SK-N-SH (cell line): Measurements from ENCODE around the gene ATE1. TPM values are rescaled to one million over a fixed set of nuclear protein-coding genes. Genes with fewer than 3 reads are reported as not detected.

Experiments used
- CTCF ChIA-PET: fragments of 300-600, 350-600 bp; formaldehyde crosslinking; extraction: SDS; loops from one replicate; lab custom pipeline; 2021; lab: Yijun Ruan, JAX
- POLR2A ChIA-PET: fragments of 350-600 bp; sonication (Branson Sonifier 250); formaldehyde crosslinking; extraction: SDS; loops from one replicate; lab custom pipeline; 2020; ENCODE audit warnings: antibody characterized with exemption, inconsistent platforms; lab: Yijun Ruan, JAX
- DNase-seq: peaks from one replicate; pipeline ENCODE4 v3.0.0; 2012
- H2AFZ ChIP-seq: fragments of 200-600 bp; sonication (generic); 2 replicates; pipeline ENCODE4 v1.8.1; 2016; ENCODE audit warnings: antibody characterized with exemption, mild to moderate bottlenecking, low read depth
- H3F3A ChIP-seq: fragments of 200-600 bp; sonication (generic); replicated peaks from 2 replicates; pipeline ENCODE3; 2016; ENCODE audit warnings: antibody characterized with exemption, mild to moderate bottlenecking; ENCODE audit not compliant: insufficient read depth
- H3K27ac ChIP-seq, 2 experiments: fragments of 200-500 bp in 1 of 2; fragments of 200-600 bp in 1 of 2; sonication (Bioruptor generic) in 1 of 2; sonication (generic), shearing (Covaris generic) in 1 of 2; 2 replicates each; pipeline versions ENCODE4 v1.5.1 to v1.6.1; 2014 to 2016; ENCODE audit warnings: low read depth in 2 of 2, inconsistent platforms in 1 of 2, low read length in 1 of 2, mild to moderate bottlenecking in 1 of 2, mixed read lengths in 1 of 2
- H3K27me3 ChIP-seq: fragments of 200-600 bp; sonication (generic), shearing (Covaris generic); 2 replicates; pipeline ENCODE4 v1.6.1; 2016; ENCODE audit warnings: mixed run types; ENCODE audit not compliant: insufficient read depth
- H3K36me3 ChIP-seq, 2 experiments: fragments of 200-500 bp in 1 of 2; fragments of 200-600 bp in 1 of 2; sonication (Bioruptor generic) in 1 of 2; sonication (generic) in 1 of 2; replicated peaks in 1 of 2; 2 replicates each; pipeline versions ENCODE3 to v1.5.1; 2014 to 2016; ENCODE audit warnings: low read length in 1 of 2, mild to moderate bottlenecking in 1 of 2; ENCODE audit not compliant: insufficient read depth in 2 of 2, control insufficient read depth in 1 of 2
- H3K4me1 ChIP-seq, 2 experiments: fragments of 200-500 bp in 1 of 2; fragments of 200-600 bp in 1 of 2; sonication (Bioruptor generic) in 1 of 2; sonication (generic), shearing (Covaris generic) in 1 of 2; 2 replicates each; pipeline versions ENCODE4 v1.5.1 to v1.6.1; 2014 to 2016; ENCODE audit warnings: low read depth in 1 of 2, low read length in 1 of 2, mixed run types in 1 of 2; ENCODE audit not compliant: insufficient read depth in 2 of 2, control insufficient read depth in 1 of 2
- H3K4me2 ChIP-seq: fragments of 200-600 bp; sonication (generic), shearing (Covaris generic); 2 replicates; pipeline ENCODE4 v1.6.1; 2017; ENCODE audit warnings: mixed run types
- H3K4me3 ChIP-seq, 2 experiments: fragments of 200-500 bp in 1 of 2; fragments of 200-600 bp in 1 of 2; sonication (Bioruptor generic) in 1 of 2; sonication (generic), shearing (Covaris generic) in 1 of 2; 2 replicates each; pipeline versions ENCODE4 v1.5.1 to v1.8.1; 2014 to 2016; ENCODE audit warnings: low read depth in 2 of 2, inconsistent platforms in 1 of 2, low read length in 1 of 2, mild to moderate bottlenecking in 1 of 2, mixed read lengths in 1 of 2, moderate library complexity in 1 of 2
- H3K79me2 ChIP-seq: fragments of 200-600 bp; sonication (generic); 2 replicates; pipeline ENCODE4 v1.8.1; 2017; ENCODE audit warnings: mild to moderate bottlenecking; ENCODE audit not compliant: insufficient read depth
- H3K9ac ChIP-seq: fragments of 200-600 bp; sonication (generic); 2 replicates; pipeline ENCODE4 v1.6.1; 2017; ENCODE audit warnings: mixed run types
- H3K9me2 ChIP-seq: fragments of 200-600 bp; sonication (generic); 2 replicates; pipeline ENCODE4 v1.6.1; 2017; ENCODE audit warnings: mixed run types
- H3K9me3 ChIP-seq: fragments of 200-600 bp; sonication (generic); 2 replicates; pipeline ENCODE4 v1.6.1; 2017; ENCODE audit warnings: mixed run types, mild to moderate bottlenecking, moderate library complexity
- H4K20me1 ChIP-seq: fragments of 200-600 bp; sonication (generic); 2 replicates; pipeline ENCODE4 v1.6.1; 2017; ENCODE audit warnings: mild to moderate bottlenecking, mixed run types; ENCODE audit not compliant: insufficient read depth
- EP300 ChIP-seq, 2 experiments: IDR thresholded peaks; 2 replicates each; pipeline versions ENCODE4 v1.4.0 to v1.6.1; 2012; ENCODE audit warnings: borderline replicate concordance in 1 of 2, low read depth in 1 of 2, low read length in 1 of 2
- EZH2phosphoT487 ChIP-seq: fragments of 200-600 bp; sonication (generic); IDR thresholded peaks from 2 replicates; pipeline ENCODE4 v1.6.1; 2017; ENCODE audit warnings: low read depth, mixed run types, mild to moderate bottlenecking, antibody characterized with exemption, moderate library complexity, borderline replicate concordance
- FOSL2 ChIP-seq: IDR thresholded peaks from 2 replicates; pipeline ENCODE4 v1.4.0; 2012; ENCODE audit warnings: low read depth, mild to moderate bottlenecking, moderate library complexity, borderline replicate concordance
- FOXJ3 ChIP-seq: sonication (generic); formaldehyde crosslinking; IDR thresholded peaks from 2 replicates; pipeline ENCODE4 v1.5.1; 2020; ENCODE audit warnings: mild to moderate bottlenecking, missing genetic modification reagents
- FOXM1 ChIP-seq: IDR thresholded peaks from 2 replicates; pipeline ENCODE4 v1.4.0; 2012; ENCODE audit warnings: low read depth, mild to moderate bottlenecking
- GABPA ChIP-seq: IDR thresholded peaks from 2 replicates; pipeline ENCODE4 v1.4.0; 2012; ENCODE audit warnings: low read depth, mild to moderate bottlenecking
- JUND ChIP-seq: IDR thresholded peaks from 2 replicates; pipeline ENCODE4 v1.4.0; 2012
- POLR2AphosphoS5 ChIP-seq: IDR thresholded peaks from 2 replicates; pipeline ENCODE4 v1.6.1; 2012; ENCODE audit warnings: low read depth, low read length
- RAD21 ChIP-seq: IDR thresholded peaks from 2 replicates; pipeline ENCODE4 v1.6.1; 2012; ENCODE audit warnings: mild to moderate bottlenecking, low read length
- RCOR1 ChIP-seq: fragments of 150-350 bp; IDR thresholded peaks from 2 replicates; pipeline ENCODE4 v1.6.1; 2017; ENCODE audit warnings: antibody characterized with exemption, low read length
- RXRA ChIP-seq: IDR thresholded peaks from 2 replicates; pipeline ENCODE4 v1.4.0; 2012; ENCODE audit warnings: low read depth, mild to moderate bottlenecking, borderline replicate concordance
- SIN3A ChIP-seq: IDR thresholded peaks from 2 replicates; pipeline ENCODE4 v1.6.1; 2012; ENCODE audit warnings: low read depth, mild to moderate bottlenecking, low read length, moderate library complexity, borderline replicate concordance
- TAF1 ChIP-seq: IDR thresholded peaks from 2 replicates; pipeline ENCODE4 v1.6.1; 2012; ENCODE audit warnings: low read depth, mild to moderate bottlenecking, low read length, moderate library complexity, borderline replicate concordance
- YY1 ChIP-seq: IDR thresholded peaks from 2 replicates; pipeline ENCODE4 v1.4.0; 2012; ENCODE audit warnings: low read depth, mild to moderate bottlenecking
- WGBS: methylation state at CpG from one replicate; pipeline ENCODE4 v1.1.6; 2017; ENCODE audit warnings: low lambda C conversion rate; 5-methylcytosine and 5-hydroxymethylcytosine counted together
- polyA plus RNA-seq, 3 experiments: library from polyadenylated mRNA; depleted of rRNA; stranded (reverse); fragments of >200 nt; gene quantifications; 2 replicates each; pipeline ENCODE4 v1.2.3, GENCODE V29; 2012
- TF ChIP-seq, protein P1 (sequence below): IDR thresholded peaks from 2 replicates; pipeline ENCODE4 v1.4.0; 2012; ENCODE audit warnings: low read depth
- TF ChIP-seq, protein P2 (sequence below): IDR thresholded peaks from 2 replicates; pipeline ENCODE4 v1.4.0; 2012; ENCODE audit warnings: low read depth, borderline replicate concordance
- TF ChIP-seq, protein P3 (sequence below): fragments of 200-600 bp; sonication (generic); IDR thresholded peaks from 2 replicates; pipeline ENCODE4 v1.6.1; 2017; ENCODE audit warnings: antibody characterized with exemption, mild to moderate bottlenecking, moderate library complexity
- TF ChIP-seq, protein P4 (sequence below): fragments of 150-350 bp; IDR thresholded peaks from 2 replicates; pipeline ENCODE4 v1.6.1; 2016; ENCODE audit warnings: mild to moderate bottlenecking, low read depth, low read length

Gene ATE1
- polyA plus RNA-seq, 1 of the 3 experiments (the other 2 are of a cell fraction) = 6.3 TPM

DNA sequence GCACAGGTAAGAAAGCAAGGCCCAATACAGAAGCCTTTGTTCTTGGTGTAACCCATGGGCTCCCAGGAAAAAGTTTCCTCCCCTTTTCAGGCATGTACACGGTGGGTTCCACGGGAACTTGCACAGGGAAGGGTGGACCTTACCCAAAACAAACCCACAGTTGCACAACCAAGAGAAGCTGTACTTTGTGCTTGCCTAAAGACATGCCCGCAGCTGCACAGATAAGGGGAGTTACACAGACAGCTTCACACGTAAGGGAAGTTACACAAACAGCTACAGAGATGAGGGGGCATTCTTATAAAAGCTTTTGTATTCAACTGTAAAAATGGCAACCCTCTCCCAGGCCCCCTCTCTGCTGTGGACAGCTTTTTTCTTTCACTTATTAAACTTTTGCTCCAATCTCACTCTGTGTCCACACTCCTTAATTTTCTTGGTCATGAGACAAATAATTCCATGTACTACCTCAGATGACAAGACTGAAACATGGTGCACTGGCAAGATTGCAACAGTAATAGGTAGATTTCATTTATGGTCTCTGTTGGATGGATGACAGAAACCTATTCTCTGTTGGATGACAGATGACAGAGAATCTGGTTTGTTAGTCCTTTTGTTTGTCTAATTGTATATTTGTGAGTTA, 72.9 kb downstream of the ATE1 start:
- Histone ChIP-seq H4K20me1 (no peaks in the 10 kb centered on the region), H2AFZ (no peak overlapping the region), H3K9ac (no peak overlapping the region), H3F3A (no peaks in the 10 kb centered on the region), H3K79me2 (no peaks in the 10 kb centered on the region), H3K4me1 (no peaks in the 10 kb centered on the region), H3K36me3 (peaks cover 14 to 16% of the 10 kb centered on the region in 2 experiments), H3K9me3 (no peaks in the 10 kb centered on the region), H3K27me3 (no peaks in the 10 kb centered on the region), H3K4me2 (no peak overlapping the region), H3K27ac (no peak overlapping the region), H3K4me3 (no peak overlapping the region), H3K9me2 (no peaks in the 10 kb centered on the region)
- no peak for DNase-seq
- no peak for TF ChIP-seq EP300 (IDR thresholded peaks at IDR 0.05; ENCODE audit: borderline replicate concordance in 1 of 2, low read depth in 1 of 2, low read length in 1 of 2)
- TF ChIP-seq, protein P1, sequence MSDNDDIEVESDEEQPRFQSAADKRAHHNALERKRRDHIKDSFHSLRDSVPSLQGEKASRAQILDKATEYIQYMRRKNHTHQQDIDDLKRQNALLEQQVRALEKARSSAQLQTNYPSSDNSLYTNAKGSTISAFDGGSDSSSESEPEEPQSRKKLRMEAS = no peak
- no peak for TF ChIP-seq FOSL2
- TF ChIP-seq, protein P2, sequence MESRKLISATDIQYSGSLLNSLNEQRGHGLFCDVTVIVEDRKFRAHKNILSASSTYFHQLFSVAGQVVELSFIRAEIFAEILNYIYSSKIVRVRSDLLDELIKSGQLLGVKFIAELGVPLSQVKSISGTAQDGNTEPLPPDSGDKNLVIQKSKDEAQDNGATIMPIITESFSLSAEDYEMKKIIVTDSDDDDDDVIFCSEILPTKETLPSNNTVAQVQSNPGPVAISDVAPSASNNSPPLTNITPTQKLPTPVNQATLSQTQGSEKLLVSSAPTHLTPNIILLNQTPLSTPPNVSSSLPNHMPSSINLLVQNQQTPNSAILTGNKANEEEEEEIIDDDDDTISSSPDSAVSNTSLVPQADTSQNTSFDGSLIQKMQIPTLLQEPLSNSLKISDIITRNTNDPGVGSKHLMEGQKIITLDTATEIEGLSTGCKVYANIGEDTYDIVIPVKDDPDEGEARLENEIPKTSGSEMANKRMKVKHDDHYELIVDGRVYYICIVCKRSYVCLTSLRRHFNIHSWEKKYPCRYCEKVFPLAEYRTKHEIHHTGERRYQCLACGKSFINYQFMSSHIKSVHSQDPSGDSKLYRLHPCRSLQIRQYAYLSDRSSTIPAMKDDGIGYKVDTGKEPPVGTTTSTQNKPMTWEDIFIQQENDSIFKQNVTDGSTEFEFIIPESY = no peak
- TF ChIP-seq YY1 = no peak
- TF ChIP-seq, protein P3, sequence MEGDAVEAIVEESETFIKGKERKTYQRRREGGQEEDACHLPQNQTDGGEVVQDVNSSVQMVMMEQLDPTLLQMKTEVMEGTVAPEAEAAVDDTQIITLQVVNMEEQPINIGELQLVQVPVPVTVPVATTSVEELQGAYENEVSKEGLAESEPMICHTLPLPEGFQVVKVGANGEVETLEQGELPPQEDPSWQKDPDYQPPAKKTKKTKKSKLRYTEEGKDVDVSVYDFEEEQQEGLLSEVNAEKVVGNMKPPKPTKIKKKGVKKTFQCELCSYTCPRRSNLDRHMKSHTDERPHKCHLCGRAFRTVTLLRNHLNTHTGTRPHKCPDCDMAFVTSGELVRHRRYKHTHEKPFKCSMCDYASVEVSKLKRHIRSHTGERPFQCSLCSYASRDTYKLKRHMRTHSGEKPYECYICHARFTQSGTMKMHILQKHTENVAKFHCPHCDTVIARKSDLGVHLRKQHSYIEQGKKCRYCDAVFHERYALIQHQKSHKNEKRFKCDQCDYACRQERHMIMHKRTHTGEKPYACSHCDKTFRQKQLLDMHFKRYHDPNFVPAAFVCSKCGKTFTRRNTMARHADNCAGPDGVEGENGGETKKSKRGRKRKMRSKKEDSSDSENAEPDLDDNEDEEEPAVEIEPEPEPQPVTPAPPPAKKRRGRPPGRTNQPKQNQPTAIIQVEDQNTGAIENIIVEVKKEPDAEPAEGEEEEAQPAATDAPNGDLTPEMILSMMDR = no peak
- TF ChIP-seq GABPA = no peak
- no peak for TF ChIP-seq JUND
- TF ChIP-seq, protein P4, sequence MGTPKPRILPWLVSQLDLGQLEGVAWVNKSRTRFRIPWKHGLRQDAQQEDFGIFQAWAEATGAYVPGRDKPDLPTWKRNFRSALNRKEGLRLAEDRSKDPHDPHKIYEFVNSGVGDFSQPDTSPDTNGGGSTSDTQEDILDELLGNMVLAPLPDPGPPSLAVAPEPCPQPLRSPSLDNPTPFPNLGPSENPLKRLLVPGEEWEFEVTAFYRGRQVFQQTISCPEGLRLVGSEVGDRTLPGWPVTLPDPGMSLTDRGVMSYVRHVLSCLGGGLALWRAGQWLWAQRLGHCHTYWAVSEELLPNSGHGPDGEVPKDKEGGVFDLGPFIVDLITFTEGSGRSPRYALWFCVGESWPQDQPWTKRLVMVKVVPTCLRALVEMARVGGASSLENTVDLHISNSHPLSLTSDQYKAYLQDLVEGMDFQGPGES = no peak
- TF ChIP-seq POLR2AphosphoS5 = no peak
- TF ChIP-seq RXRA = no peak
- no peak for TF ChIP-seq RCOR1
- TF ChIP-seq EZH2phosphoT487 = no peak
- no peak for TF ChIP-seq FOXJ3 (CRISPR knock-in tag)
- no peak for TF ChIP-seq RAD21
- no peak for TF ChIP-seq TAF1
- no peak for TF ChIP-seq FOXM1
- TF ChIP-seq SIN3A = no peak
- ChIA-PET CTCF (interaction anchor here (0.6 to 1.7 kb wide), 5 partner anchors 24 to 46 kb away, joined by 3 to 5 read pairs (median 4); no protein-coding TSS in a partner anchor), POLR2A (no interaction called here)
- WGBS = 94% methylated on average over 2 of the region's 4 CpGs
